Measurements from ENCODE around the gene SLC7A8. TPM values are rescaled to one million over a fixed set of nuclear protein-coding genes. Genes with fewer than 3 reads are reported as not detected.

The SLC7A8 gene
- total RNA-seq, 1 experiment from 2014 or later: 0.90 TPM

GRCh38 chr14:23158779-23159178 lies 24.7 kb downstream of the SLC7A8 start:
- H3K4me1 ChIP-seq (ENCODE audit: control insufficient read depth, insufficient read depth, low read length): no peaks in the 10 kb centered on the region
- intact Hi-C loops (cut with micrococcal nuclease; ENCODE audit: unreplicated experiment) (no loop called here), in situ Hi-C loops (cut with HindIII; ENCODE audit: low pct_unique_long_range_greater_than_20kb, low sequenced_read_pairs) (no loop called here)
- no peak overlapping the region for H3K27ac ChIP-seq (ENCODE audit: low read length)
- no peak for TF ChIP-seq CTCF (IDR thresholded peaks at IDR 0.05)
- TF ChIP-seq POLR2AphosphoS5 (IDR thresholded peaks at IDR 0.05; ENCODE audit: low read depth, low read length): no peak
- TF ChIP-seq SIN3A (IDR thresholded peaks at IDR 0.05; ENCODE audit: borderline replicate concordance, insufficient read depth, low read depth, low read length): no peak
- TF ChIP-seq REST (IDR thresholded peaks at IDR 0.05; ENCODE audit: insufficient read depth in 1 of 2, low read depth in 2 of 2, low read length in 1 of 2): no peak
- TF ChIP-seq TCF7L2 (IDR thresholded peaks at IDR 0.05; ENCODE audit: low read depth, low read length): no peak
- H3K36me3 ChIP-seq (ENCODE audit: control insufficient read depth, insufficient read depth, low read length): no peaks in the 10 kb centered on the region
- H3K4me3 ChIP-seq (ENCODE audit: low read depth in 2 of 2, low read length in 2 of 2): no peak overlapping the region
- no TSS peak for BruUV-seq (replicated peaks)
- ATAC-seq (no peak), DNase-seq (ENCODE audit: low read depth, low spot score) (no peak)
- ChIA-PET CTCF (no interaction called here), POLR2A (no interaction called here)
- no peaks in the 10 kb centered on the region for H3K27me3 ChIP-seq (ENCODE audit: control insufficient read depth, insufficient read depth, low read length)
- no peaks in the 10 kb centered on the region for H3K9me3 ChIP-seq (ENCODE audit: control insufficient read depth, insufficient read depth, low read depth, low read length)

GRCh38 chr14:23154964-23155587 lies 28.4 kb downstream of the SLC7A8 start:
- H3K36me3 ChIP-seq (ENCODE audit: control insufficient read depth, insufficient read depth, low read length): no peaks in the 10 kb centered on the region
- in situ Hi-C loops (cut with HindIII; ENCODE audit: low pct_unique_long_range_greater_than_20kb, low sequenced_read_pairs): no loop called here
- DNase-seq (ENCODE audit: low read depth, low spot score) (no peak), ATAC-seq (no peak)
- ChIA-PET CTCF (interaction anchor here (0.6 kb wide), 1 partner anchor 10 kb away, joined by 8 read pairs; no protein-coding TSS in a partner anchor), POLR2A (no interaction called here)
- H3K4me3 ChIP-seq (ENCODE audit: low read depth in 2 of 2, low read length in 2 of 2): no peak overlapping the region
- H3K9me3 ChIP-seq (ENCODE audit: control insufficient read depth, insufficient read depth, low read depth, low read length): no peaks in the 10 kb centered on the region
- H3K4me1 ChIP-seq (ENCODE audit: control insufficient read depth, insufficient read depth, low read length): no peaks in the 10 kb centered on the region
- TF ChIP-seq CTCF (IDR thresholded peaks at IDR 0.05) (no peak), POLR2AphosphoS5 (IDR thresholded peaks at IDR 0.05; ENCODE audit: low read depth, low read length) (no peak)
- H3K27me3 ChIP-seq (ENCODE audit: control insufficient read depth, insufficient read depth, low read length): no peaks in the 10 kb centered on the region
- H3K27ac ChIP-seq (ENCODE audit: low read length): no peak overlapping the region
- intact Hi-C loops (cut with micrococcal nuclease; ENCODE audit: unreplicated experiment): no loop called here
- no TSS peak for BruUV-seq (replicated peaks)
